Amniotic stem cell (primary cell): ENCODE results near the gene TBC1D22A.

Experiments used
- DNase-seq: peaks from one replicate; lab custom pipeline; 2025; lab: John Stamatoyannopoulos, UW

Gene TBC1D22A

DNA sequence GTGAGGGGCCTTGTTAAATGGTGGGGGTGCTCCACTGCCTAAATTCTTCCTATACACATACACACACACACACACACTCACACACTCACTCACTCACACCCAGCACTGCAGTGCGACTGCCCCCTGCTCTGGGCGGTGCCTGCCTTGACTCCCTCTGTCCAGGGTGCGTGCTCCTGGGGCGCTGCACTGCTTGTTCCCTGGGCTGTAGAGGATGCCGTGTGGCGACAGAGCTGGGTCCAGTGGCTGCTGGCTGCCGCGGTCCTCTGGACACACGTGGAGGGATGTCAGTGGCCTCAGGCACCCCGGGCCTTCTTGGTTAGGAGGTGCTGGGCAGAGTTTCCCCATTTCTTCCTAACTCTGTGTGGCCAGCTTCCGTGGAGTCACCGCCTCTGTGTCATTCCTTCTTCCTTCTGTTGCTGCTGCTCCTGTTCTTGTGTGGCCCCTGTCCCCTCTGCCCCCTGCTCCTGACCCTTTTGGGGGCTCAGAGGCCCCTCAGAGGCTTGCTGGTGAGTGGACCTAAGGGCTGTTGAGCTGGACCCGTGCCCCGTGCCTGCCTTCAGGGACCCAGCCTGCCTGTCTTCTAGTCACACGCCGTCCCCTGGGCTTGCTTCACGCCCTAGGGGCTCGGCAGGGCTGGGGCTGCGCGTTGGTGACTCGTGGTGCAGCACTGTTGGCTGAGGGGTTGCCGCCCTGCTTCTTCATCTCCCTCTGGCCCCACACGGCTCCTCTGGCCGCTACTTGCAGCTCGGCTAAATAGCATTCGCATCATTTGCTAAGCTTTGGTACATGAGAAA, 147.0 kb downstream of the TBC1D22A start:
- DNase-seq: no peak

DNA sequence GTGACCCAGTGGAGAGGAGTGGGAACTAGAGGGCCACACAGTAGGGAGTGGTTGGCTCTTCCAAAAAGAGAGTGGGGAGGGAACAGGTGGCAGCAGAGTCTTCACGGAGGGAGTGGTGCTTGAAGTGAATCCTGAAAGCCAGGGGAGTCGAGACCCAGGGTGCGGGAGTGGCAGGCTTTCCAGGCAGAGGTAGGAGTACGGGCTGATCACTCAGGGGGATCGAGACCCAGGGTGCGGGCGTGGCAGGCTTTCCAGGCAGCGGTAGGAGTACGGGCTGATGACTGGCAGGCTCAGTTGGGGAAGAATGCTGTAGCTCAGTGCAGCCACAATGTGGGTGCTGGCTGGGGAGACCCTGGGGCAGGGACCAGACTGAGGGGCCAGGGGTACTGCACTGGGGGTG, 148.2 kb downstream of the TBC1D22A start:
- no peak for DNase-seq

DNA sequence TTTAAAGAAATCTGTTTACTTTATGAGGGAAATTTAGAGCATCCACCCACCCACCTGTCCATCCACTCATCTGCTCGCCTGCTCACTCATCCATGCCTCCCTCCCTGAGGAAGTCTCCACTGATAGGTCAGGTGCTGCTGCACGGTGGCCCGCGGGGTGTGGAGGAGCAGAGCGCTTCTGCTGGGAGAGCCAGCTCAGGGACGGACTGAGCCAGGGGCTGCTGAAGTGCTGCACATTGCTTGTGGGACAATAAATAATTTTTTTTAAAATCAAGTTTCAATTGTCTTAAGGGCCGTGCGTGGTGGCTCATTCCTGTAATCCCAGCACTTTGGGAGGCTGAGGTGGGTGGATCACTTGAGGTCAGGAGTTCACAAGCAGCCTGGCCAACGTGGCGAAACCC, 148.9 kb downstream of the TBC1D22A start:
- DNase-seq: no peak

DNA sequence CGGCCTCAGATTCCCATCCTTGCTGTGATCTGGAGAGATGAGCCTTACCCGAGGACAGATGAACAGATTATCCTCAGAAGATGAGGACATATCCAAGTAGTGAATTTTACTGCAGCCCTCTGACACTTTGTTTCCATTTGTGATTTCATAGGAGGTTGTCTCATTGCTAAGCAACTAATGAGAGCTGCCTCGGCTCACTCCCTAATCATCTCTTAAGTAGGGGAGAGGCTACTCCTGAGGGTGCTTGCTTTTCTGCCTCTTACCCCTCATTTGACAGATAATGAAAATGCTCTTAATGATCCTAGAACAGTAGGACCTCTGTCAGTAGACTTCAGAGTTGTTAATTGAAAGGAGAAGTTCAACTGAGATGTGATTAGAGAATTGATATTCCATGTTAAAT, 150.9 kb downstream of the TBC1D22A start:
- no peak for DNase-seq

DNA sequence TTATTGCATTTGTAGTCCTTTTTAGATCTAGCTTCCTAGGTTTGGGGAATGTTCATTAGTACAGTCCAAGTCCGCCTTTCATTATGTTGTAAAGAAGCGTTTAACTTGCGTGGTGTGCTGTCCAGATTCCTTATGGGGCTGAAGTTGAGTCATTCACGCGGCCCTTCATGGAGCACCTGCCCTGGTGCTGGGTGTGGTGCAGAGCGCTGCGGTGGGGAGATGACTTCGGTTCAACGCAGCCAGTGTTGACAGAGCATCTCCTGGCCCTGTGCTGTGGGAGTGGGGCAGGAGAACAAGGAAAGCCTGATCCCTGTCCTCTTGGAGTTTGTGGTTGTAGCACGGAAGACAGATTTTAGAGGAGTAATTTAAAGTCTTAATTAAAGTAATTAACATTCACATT, 152.0 kb downstream of the TBC1D22A start:
- no peak for DNase-seq

DNA sequence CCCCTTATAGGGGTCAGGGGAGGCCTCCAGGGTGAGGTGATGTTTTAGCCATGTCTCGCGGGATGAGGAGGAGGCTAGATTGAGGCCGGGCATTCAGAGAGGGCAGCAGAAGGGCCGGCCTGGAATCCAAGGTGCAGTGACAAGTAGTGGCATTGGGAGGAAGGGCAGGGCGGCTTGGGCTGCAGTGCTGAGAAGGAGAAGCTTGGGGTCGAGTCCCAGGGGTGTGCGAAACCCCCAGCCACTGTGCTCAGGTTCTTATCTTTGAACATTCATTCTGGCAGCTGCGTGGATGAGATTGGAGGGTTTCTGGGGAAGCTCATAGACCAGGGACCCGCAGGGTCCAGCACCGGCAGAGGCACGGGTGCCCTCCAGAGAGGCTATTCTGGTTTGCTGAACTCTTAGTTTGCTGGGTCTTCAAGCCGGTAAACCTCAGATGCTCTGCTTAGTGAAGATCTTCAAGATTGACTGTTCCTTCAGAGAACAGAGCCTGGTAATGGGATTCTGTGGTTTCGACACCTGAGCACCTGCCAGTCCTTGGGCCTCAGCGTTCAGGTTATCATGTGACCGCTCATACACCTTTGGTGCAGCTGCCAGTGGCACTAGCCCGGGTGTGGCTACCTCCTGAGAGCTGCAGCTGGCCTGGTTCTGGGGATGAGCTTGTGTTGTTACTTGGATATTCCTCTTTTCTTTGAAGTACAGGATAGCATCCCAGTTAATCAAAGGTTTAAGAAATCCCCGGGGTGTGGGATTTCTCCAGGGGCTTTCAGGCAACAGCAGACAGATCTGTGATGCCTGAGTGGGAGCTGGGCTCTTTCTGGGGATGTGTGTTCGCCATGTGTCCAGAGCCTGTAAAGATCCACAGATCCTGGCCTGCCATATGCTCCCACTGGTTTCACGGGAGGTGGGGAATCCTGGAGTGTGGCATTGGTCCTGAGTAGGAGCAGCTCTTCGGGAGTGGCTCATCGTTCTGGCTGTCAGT, 152.8 kb downstream of the TBC1D22A start:
- DNase-seq: no peak

DNA sequence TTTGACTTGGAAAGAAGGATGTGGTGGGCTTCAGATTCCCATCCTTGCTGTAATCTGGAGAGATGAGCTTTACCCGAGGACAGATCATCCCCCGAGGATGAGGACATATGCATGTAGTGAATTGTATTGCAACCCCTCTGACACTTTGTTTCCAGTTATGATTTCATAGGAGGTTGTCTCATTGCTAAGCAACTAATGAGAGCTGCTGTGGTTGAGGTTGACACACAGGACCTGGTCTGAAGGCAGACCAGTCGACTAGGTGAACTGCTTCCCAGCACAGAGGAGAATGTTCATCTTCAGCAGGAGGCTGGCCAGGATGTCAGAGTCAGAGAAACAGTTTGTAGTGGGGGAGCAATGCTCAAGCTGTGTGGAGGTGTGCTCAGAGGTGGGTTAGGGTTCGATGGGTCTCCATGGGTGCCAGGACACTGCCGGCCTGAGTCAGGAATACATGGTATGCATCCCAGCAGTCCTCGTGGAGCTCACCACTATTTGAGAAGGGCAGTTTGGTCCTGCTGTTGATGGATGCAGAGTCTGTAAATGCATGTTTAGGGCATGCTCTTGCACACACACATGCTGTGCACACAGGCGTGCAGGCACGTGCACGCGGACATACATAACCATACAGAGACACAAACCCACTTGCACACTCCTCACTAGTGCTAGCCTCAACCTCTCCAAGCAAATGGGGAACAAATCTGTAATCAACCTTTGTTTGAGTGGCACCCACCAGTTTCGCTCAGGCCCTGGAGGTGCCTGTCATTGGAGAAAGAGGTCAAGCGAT, 153.7 kb downstream of the TBC1D22A start:
- no peak for DNase-seq

DNA sequence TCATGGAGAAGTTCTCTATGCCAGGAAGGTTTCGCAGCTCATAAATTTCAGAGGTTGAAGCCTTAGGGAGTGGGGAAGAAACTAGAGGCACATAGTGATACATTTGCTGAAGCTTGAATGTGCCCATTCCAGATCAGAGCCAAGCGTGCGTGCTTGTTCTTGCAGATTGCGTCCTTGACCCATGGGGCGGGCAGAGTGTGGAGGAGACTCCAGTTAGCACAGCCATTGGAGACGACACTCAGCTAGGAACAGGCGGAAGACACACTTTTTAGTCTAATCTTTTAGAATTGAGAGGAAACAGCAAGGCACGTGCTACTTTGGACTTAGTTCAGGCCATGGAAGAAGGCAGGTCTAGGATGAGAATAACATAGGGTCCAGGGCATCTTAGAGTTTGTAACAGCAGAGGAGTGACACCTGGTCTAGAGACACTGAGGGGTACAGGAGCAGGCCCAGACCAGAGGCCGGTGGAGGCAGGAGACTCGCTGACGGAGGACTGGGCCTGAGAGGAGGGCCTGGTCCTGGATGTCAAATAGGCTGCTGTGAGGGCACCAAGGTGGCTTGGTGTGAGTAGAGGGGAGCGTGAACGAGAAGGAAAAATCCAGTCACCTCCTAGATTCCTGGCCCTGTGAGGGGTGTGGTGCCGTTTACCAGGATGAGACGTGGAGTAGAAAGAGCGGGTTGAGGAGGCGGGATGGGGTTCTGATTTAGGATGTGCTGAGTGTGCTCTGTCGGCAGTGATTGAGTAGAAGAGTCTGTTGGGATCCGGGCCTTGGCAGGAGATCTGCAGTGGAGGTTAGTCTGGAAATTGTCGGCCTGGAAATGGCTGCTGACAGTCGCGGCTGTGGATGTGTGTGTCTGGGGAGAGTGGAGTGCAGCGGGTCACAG, 154.7 kb downstream of the TBC1D22A start:
- DNase-seq: no peak

DNA sequence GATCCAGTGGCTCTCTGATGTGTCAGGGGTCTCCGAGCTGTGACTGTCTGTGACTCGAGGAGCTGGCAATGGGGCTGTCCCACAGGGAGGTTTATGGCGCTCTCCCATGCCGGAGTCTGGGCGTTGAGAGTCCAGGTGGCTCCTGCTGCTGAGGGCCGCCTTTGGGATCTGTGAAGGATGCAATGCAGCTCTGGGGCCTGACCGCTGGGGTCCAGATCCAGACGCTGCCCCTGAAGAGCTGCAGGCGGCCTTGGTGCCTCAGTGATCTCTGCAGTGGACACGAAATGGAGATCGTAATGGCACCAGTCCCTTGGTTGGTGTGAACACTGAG, 155.3 kb downstream of the TBC1D22A start:
- DNase-seq: no peak

DNA sequence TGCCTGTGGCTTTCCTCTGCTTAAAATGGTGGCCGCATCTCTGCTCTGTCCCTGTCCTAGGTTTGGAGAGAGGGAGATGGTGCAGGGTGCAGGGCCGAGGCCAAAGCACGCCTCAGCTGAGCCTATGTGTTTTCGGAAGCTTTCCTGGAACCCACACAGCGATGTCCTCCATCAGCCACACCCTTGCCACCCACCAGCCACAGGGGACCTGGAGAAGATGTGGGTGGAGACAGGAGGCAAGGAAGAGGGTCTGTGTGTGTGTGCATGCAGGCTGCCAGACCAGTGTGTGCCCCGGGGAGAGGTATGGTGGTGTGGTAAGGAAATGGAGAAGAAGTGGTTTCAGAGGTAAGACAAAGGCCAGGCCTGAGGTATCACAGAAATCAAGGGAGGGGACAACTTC, 155.7 kb downstream of the TBC1D22A start:
- no peak for DNase-seq

DNA sequence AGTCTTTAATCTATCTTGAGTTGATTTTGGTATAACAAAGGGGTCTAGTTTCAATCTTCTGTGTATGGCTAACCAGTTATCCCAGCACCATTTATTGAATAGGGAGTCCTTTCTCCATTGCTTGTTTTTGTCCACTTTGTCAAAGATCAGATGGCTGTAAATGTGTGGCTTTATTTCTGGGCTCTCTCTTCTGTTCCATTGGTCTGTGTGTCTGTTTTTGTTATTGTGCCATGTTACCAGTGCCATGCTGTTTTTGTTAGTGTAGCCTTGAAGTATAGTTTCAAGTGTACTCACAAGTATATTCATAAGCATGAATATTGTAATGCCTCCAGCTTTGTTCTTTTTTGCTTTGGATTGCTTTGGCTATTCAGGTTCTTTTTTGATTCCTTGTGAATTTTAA, 159.6 kb downstream of the TBC1D22A start:
- no peak for DNase-seq

DNA sequence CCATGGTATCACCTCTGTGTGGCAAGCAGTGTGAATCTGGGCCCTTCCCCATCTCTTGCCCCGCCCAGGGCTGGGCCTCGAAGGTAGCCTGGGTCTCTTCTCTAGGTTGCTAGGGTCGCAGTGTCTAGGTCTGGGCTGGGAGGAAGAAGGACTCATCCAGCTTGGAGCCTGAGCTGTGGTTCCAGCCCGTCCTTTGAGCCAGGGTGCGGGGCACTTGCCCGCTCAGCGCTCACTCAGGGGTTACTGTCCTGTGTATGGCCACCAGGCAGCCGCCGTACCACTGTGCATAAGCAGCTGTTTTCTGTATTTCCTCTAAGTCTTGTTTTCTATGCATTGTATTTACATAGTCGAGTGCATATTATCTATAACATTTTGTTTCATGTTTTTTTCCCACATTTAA, 160.9 kb downstream of the TBC1D22A start:
- no peak for DNase-seq

DNA sequence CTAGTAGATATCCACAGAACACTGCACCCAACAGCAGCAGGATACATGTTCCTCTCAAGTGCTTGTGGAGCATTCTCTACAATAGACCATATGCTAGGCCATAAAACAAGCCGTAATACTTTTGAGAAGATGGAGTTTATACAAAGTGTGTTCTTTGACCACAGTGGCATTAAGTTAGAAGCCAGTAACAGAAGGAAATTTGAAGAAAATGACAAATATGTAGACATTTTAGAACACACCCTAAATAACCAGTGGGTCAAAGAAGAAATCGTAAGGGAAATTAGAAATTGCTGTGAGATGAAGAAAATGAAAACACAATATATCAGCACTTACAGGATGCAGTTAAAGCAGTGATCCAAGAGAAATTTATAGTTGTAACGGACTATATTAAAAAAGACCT, 163.4 kb downstream of the TBC1D22A start:
- DNase-seq: no peak

DNA sequence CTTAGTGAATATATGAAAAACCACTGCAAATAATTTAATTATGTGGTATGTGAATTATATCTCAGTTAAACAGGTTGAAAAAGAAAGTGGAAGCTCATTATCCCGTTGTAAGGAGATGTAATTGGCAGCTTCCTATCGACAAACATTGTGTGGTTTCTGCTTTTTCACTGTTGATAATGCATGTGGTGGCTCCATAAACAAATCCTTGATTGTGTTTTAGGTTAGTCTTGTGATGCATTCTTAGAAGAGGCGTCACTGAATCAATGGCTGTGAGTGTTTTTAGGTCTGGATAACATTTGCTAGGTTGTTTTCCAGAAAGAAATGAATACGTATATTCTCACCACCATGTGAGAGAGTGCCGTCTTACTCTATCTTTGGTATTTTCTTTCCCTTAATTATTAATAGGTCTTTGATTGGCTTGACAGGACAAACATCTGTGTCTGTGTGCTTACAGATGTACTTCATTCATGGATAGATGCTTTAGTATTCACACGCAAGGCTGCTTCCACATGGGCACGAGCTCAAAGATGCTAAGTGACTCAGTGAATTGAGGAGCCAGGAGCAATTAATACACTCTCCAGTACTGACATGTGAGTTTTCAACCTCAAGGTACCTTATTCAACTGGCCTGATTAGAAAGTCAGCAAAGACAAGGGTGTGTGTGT, 166.7 kb downstream of the TBC1D22A start:
- no peak for DNase-seq

DNA sequence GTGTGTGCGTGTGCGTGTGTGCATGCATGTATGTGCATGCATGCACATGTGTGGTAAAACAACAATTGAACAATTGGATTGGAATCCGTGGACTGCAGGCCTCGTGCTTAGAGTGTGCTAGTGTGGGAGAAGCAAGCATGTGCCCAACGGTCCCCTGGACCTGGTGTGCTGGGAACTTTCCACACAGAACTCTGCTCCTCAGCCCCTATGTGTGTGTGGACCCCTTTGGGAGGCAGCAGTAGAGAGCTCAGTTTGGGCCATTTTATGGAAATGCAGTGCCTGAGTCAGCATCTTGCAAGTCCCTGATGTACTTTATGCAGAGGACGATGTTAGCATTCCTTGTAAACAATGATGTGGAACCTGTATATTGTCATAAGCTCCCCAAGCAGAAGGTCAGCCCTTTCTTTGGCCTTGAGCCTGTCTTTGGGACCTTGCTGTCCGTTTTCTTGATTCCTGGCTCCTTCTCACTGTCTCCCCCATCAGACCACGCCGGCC, 167.3 kb downstream of the TBC1D22A start:
- DNase-seq: no peak

DNA sequence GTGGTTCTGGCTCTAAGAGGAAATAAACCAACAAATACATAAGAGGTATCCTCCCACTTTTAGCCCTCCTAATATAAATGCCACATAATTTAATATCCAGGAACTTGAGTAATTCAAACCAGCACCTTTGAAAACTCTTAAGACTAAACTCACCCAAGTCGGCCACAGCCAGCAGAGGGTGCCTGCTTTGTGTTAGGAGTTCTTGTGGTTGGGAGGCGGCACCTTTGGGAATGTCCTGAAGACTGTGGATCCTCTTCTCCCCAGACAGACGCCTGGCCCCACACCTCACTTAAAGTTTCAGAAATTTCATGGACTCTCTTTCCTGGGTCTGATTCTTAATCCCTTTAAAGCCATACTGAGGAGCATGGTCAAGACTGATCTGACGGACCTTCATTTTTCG, 169.0 kb downstream of the TBC1D22A start:
- no peak for DNase-seq

DNA sequence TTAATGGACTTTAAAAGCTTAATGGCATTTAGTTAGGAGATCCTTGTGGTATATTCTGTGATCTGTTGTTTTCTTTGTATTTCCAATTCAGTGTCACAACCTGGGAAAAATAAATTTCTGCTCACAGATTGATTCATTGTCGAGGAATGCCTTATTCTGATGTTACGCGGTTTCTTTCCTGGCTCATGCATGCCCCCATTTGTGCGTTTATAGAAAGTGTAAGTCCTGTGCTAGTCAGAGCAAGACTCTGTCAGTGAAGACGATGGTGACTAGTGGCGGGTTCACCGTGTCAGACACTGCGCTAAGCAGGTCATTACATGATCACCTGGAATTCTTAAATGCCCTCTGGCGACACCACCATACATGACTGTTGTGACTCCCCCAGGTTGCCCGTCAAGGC, 169.4 kb downstream of the TBC1D22A start:
- no peak for DNase-seq

DNA sequence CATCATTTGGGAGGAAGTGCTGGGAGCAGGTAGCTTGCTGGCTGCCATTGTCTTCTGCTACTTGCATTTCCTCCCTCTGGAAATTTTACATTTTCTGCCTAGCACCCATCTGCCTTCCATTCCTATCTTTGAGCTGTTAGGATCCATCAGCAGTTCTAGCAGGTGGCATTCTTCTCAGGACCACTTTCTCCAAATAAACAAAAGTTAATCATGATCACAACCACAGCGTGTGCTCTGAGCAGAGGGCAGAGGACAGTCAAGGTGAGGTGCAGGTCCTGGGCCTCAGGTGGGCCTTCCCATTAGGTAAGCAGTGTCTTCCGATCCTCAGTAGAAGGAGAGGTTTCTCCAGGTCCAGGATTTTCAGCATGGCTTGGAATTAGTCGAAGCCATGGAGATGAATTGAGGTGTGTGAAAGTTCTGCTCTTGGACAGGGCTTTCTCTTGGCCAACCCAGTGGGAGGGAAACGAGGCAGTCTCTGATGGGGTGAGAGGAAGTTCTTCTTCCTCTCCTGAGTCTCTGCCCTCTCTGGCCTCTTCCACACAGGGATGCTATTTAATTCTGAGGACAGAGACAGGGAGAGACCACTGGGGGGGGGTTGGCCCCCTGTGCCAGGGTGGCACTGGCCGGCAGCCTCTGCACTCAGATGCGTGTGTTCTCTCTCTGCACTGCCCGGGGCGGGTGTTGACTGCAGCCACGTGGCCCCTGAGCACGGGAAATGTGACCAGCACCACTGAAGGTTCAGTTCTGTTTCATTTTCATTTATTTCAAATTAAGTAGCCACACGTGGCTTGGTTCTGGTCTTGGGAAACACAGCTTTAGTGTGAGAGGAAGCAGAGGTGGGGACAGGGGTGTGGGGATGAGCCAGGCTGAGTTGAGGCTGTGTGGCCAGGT, 170.8 kb downstream of the TBC1D22A start:
- no peak for DNase-seq

DNA sequence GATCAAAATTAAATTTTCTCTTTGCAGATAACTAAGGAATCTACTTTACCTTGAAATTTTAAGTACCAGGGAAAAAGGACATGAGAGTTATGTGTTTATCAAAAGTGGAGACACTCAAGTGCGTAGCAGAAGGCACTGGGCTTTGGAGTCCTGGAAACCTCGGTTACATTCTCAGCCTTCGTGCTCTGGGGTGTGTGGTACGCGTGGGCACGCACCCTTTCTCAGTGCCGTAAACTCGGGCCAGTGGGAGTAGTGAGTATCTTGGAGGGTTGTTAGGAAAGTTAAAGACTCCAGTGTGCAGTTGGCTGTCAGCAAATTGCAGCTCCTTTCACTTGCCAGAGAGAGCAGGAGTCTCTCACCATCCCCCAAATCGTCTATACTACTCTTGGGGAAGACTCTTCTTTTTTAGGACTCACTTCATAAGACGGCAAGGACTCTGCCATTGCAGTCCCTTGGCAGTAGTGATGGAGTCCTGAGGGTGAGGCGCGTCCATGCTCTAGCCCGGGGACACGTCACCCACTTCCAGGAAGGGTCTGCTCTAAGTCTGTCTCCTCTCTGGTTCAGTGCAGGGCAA, 171.8 kb downstream of the TBC1D22A start:
- DNase-seq: no peak
